BE2C (cell line): ENCODE data around the gene DENR.

Experiments
- DNase-seq: peaks from one replicate; pipeline ENCODE4 v3.0.0-alpha.2; 2020
- H3K27me3 ChIP-seq: fragments of 250-450 bp; sonication (Bioruptor Pico); 2 replicates; pipeline ENCODE4 v1.5.1; 2020; ENCODE audit warnings: mild to moderate bottlenecking
- H3K36me3 ChIP-seq: fragments of 250-450 bp; sonication (Bioruptor Pico); 2 replicates; pipeline ENCODE4 v1.5.1; 2020; ENCODE audit warnings: mild to moderate bottlenecking
- H3K4me1 ChIP-seq: fragments of 250-450 bp; sonication (Bioruptor Pico); 2 replicates; pipeline ENCODE4 v1.5.1; 2020
- H3K4me3 ChIP-seq: 2 replicates; pipeline ENCODE4 v1.5.1; 2011; ENCODE audit warnings: low read depth, low read length
- H3K9me3 ChIP-seq: fragments of 250-450 bp; sonication (Bioruptor Pico); 2 replicates; pipeline ENCODE4 v1.5.1; 2020
- TF ChIP-seq, protein P1 (sequence below): IDR thresholded peaks from 2 replicates; pipeline ENCODE4 v1.5.1; 2012; ENCODE audit warnings: mild to moderate bottlenecking, low read depth, low read length

DENR gene

DNA sequence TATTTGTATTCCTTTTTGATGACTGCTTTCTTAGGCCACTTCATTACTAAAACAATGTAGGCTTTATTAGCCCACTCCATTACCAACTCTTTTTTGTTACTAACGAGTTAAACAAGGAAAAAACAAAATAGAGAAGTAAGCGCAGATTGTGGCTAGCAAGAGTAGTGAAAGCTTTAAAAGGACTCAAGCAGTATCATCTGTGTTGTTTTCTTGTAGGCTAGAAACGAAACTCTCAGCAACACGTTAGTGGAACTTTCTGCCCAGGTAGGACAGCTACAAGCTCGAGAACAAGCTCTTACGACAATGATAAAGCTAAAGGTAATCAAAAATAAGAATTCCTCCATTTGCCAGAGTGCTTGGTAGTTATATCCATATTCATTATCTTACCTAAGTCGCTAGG lies 32.9 kb downstream of the DENR start:
- Histone ChIP-seq H3K36me3 (no peaks in the 10 kb centered on the region), H3K27me3 (no peaks in the 10 kb centered on the region), H3K9me3 (no peaks in the 10 kb centered on the region), H3K4me1 (peaks cover 5% of the 10 kb centered on the region; the same call in 1 of the 2 replicates), H3K4me3 (no peak overlapping the region)
- DNase-seq = no peak
- TF ChIP-seq, protein P1, sequence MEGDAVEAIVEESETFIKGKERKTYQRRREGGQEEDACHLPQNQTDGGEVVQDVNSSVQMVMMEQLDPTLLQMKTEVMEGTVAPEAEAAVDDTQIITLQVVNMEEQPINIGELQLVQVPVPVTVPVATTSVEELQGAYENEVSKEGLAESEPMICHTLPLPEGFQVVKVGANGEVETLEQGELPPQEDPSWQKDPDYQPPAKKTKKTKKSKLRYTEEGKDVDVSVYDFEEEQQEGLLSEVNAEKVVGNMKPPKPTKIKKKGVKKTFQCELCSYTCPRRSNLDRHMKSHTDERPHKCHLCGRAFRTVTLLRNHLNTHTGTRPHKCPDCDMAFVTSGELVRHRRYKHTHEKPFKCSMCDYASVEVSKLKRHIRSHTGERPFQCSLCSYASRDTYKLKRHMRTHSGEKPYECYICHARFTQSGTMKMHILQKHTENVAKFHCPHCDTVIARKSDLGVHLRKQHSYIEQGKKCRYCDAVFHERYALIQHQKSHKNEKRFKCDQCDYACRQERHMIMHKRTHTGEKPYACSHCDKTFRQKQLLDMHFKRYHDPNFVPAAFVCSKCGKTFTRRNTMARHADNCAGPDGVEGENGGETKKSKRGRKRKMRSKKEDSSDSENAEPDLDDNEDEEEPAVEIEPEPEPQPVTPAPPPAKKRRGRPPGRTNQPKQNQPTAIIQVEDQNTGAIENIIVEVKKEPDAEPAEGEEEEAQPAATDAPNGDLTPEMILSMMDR = no peak

DNA sequence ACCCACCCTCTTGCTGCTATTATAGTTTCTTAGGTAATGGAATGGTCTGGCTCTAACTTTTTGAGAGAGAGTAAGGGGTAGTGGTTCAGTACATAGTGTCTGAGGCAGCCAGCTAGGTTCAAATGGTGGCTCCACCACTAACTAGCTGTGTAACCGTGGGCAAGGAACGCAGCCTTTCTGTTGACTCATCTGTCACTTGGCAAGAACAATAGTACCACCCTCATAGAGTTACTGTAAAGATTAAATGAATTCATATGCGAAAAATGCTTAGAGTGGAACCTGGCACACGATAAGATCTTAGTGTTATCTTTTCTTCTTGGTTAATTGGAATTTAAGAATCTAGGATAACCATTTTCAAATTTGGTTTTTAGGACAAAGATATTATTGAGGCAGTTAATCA lies 35.8 kb downstream of the DENR start:
- Histone ChIP-seq H3K4me3 (no peak overlapping the region), H3K4me1 (peaks cover 5% of the 10 kb centered on the region; the same call in 1 of the 2 replicates), H3K27me3 (no peaks in the 10 kb centered on the region), H3K36me3 (no peaks in the 10 kb centered on the region), H3K9me3 (no peaks in the 10 kb centered on the region)
- DNase-seq = no peak
- TF ChIP-seq, protein P1 = no peak

DNA sequence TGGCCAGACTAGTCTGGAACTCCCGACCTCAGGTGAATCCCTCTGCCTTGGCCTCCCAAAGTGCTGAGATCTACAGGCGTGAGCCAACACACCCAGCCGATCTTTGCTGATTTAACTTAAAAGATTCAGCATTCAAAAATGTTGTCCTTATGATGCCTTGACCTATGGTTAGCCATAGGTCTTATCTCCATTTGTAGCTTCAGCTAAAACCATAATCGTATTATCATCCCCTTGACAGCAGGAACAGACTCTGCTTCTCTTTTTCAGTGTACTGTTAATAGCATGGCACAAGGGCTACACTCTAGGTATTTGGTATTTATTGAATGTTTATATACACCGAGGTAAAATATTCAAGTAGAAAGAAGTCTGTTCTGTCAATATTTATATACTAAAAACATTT lies 37.0 kb downstream of the DENR start:
- TF ChIP-seq, protein P1 = no peak
- Histone ChIP-seq H3K4me3 (no peak overlapping the region), H3K36me3 (no peaks in the 10 kb centered on the region), H3K27me3 (no peaks in the 10 kb centered on the region), H3K9me3 (no peaks in the 10 kb centered on the region), H3K4me1 (peaks cover 5% of the 10 kb centered on the region; the same call in 1 of the 2 replicates)
- DNase-seq = no peak

DNA sequence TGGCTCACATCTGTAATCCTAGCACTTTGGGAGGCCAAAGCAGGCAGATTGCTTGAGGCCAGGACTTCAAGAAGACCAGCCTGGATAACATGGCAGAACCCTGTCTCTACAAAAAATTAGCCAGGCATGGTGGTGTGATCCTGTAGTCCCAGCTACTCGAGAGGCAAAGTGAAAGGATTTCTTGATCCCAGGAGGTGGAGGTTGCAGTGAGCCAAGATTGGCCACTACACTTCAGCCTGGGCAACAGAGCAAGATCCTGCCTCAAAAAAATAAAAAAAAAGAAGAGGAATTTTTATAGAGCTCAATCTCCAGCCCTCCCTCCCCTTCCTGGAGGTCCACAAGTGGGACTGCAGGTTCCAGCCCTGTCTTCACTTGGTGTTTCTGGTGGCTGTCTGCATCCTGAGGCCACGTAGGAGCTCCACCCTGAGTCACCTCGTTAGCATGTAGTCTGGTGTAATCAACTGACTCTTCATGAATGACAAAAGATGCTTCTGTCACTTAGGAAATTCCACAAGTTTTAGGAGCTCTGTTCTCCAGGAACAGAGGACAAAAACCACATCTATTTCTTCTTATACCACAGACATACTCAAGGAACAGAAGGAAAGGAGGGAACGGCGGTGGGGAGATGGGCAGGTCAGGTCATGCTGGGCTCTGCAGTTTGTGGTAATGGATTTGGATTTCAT lies 37.9 kb downstream of the DENR start:
- Histone ChIP-seq H3K4me3 (no peak overlapping the region), H3K36me3 (no peaks in the 10 kb centered on the region), H3K27me3 (no peaks in the 10 kb centered on the region), H3K9me3 (no peaks in the 10 kb centered on the region), H3K4me1 (peaks cover 5% of the 10 kb centered on the region; the same call in 1 of the 2 replicates)
- TF ChIP-seq, protein P1 = no peak
- no peak for DNase-seq

DNA sequence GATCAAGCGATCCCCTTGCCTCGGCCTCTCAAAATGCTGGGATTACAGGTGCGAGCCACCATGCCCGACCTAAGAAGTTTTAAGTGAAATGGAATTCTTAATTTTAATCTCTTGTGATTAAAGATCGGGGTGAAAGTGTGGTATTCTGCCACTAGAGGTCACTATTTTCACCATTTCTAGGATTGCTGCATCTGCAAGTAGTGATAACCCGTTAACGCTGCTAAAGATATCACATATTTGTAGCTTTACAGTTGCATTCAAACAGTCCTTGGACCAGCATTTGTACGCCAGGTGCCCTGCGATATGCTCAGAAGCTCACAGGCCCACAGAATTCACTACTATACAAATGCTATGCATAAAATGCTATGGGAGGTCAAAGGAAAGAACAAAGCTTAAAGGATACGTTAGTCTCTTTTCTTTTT lies 41.1 kb downstream of the DENR start:
- peaks cover 5% of the 10 kb centered on the region; the same call in 1 of the 2 replicates for H3K4me1 ChIP-seq
- H3K9me3 ChIP-seq = no peaks in the 10 kb centered on the region
- TF ChIP-seq, protein P1 = peak; percentile 75
- no peaks in the 10 kb centered on the region for H3K36me3 ChIP-seq
- H3K27me3 ChIP-seq = no peaks in the 10 kb centered on the region
- no peak overlapping the region for H3K4me3 ChIP-seq
- no peak for DNase-seq

DNA sequence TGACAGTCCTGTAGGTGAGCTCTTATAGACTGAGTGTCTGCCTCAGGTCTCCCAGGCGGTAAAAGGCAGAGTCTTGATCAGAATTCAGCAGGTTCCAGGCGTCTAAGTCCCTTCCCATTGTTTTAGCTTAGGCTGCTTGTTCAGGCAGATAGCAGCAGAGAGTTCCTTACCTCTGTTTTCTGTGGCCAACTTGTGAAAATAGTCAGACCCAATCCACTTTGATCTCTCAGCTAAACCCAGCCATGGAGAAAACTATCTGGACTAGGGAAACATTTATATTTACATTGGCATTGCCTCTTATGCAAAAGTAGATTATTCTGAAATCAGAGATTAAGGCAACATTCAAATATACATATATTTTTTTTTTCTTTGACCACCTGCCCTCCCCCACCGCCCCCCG lies 43.2 kb downstream of the DENR start:
- H3K36me3 ChIP-seq = no peaks in the 10 kb centered on the region
- DNase-seq = no peak
- no peaks in the 10 kb centered on the region for H3K27me3 ChIP-seq
- no peaks in the 10 kb centered on the region for H3K4me1 ChIP-seq
- no peaks in the 10 kb centered on the region for H3K9me3 ChIP-seq
- TF ChIP-seq, protein P1 = no peak
- H3K4me3 ChIP-seq = no peak overlapping the region
